ENCODE data around the gene BST2. TPM values are rescaled to one million over a fixed set of nuclear protein-coding genes. Genes with fewer than 3 reads are reported as not detected.
A peak's percentile ranks its signal among the peaks of the same experiment; 100 is the strongest.

The BST2 gene
- total and polyA plus RNA-seq, 9 of the 15 experiments (the other 6 are each of a cell fraction or from before 2014, with no cell fraction given) = 11.2 to 232 (median 151) TPM

- TF ChIP-seq SMARCB1 (IDR thresholded peaks at IDR 0.05; ENCODE audit: insufficient read length, low read depth) = no peak
- no peak for TF ChIP-seq POLR2B (IDR thresholded peaks at IDR 0.05; ENCODE audit: low read depth, partially characterized antibody)
- TF ChIP-seq ZNF133 (CRISPR knock-in tag; IDR thresholded peaks at IDR 0.05) = no peak
- no peak for TF ChIP-seq USF2 (CRISPR knock-in tag; IDR thresholded peaks at IDR 0.05)
- no peak for TF ChIP-seq HSF4 (CRISPR knock-in tag; IDR thresholded peaks at IDR 0.05; ENCODE audit: borderline replicate concordance)
- TF ChIP-seq CREB3L1 (IDR thresholded peaks at IDR 0.05; ENCODE audit: borderline replicate concordance, low read depth) = no peak
- peak; percentile 27; the same call in 1 of the 2 replicates for TF ChIP-seq KAT7 (CRISPR knock-in tag; IDR thresholded peaks at IDR 0.05; ENCODE audit: borderline replicate concordance)
- TF ChIP-seq KHSRP (IDR thresholded peaks at IDR 0.05) = no peak
- TF ChIP-seq FIP1L1 (IDR thresholded peaks at IDR 0.05; ENCODE audit: low read depth, low read length, poor library complexity, severe bottlenecking) = no peak
- no peak for TF ChIP-seq U2AF1 (optimal IDR thresholded peaks at IDR 0.05; ENCODE audit: low read depth, low read length)
- TF ChIP-seq ZBTB26 (CRISPR knock-in tag; IDR thresholded peaks at IDR 0.05) = no peak
- no peak for TF ChIP-seq ZBTB5 (IDR thresholded peaks at IDR 0.05)
- no peak for TF ChIP-seq SMARCA5 (IDR thresholded peaks at IDR 0.05)
- 0 out of 2 replicates have a peak, but pooled peaks have one; percentile 27 for TF ChIP-seq MYC (IDR thresholded peaks at IDR 0.05; ENCODE audit: low read depth, low read length)
- TF ChIP-seq MYC (CRISPR knock-in tag; IDR thresholded peaks at IDR 0.05; ENCODE audit: borderline replicate concordance, low read depth) = no peak
- TF ChIP-seq ZNF384 (IDR thresholded peaks at IDR 0.05; ENCODE audit: low read depth, low read length) = peak; percentile 19; the same call in 1 of the 2 replicates
- no peak for TF ChIP-seq ZNF644 (tag; IDR thresholded peaks at IDR 0.05; ENCODE audit: low read depth)
- no peak for TF ChIP-seq ZNF184 (CRISPR knock-in tag; IDR thresholded peaks at IDR 0.05)
- no peak for TF ChIP-seq TAF15 (IDR thresholded peaks at IDR 0.05; ENCODE audit: low read depth, low read length)
Measured at GRCh38 chr19:17406046-17406886, 836 bp upstream of the BST2 start (continued).
